Skeletal muscle satellite cell (primary cell): ENCODE measurements around the gene KIF4B. TPM values are rescaled to one million over a fixed set of nuclear protein-coding genes. Genes with fewer than 3 reads are reported as not detected.
"Not testable (repeated sequence)": the region's sequence is repeated elsewhere in the genome, so short reads cannot be mapped to it uniquely, and the experiment has no call there.

Experiments
- H3K27me3 ChIP-seq: 2 replicates; pipeline ENCODE4 v1.7.0; 2013; ENCODE audit warnings: low read length; ENCODE audit not compliant: control insufficient read depth, insufficient read depth
- H3K36me3 ChIP-seq: 2 replicates; pipeline ENCODE4 v1.7.0; 2013; ENCODE audit warnings: mild to moderate bottlenecking, control low read depth, low read length; ENCODE audit not compliant: insufficient read depth
- H3K4me1 ChIP-seq: 2 replicates; pipeline ENCODE4 v1.7.0; 2013; ENCODE audit warnings: low read length; ENCODE audit not compliant: control insufficient read depth, insufficient read depth
- H3K4me2 ChIP-seq: 2 replicates; pipeline ENCODE4 v1.7.0; 2013; ENCODE audit warnings: mild to moderate bottlenecking, low read length
- H3K4me3 ChIP-seq: 2 replicates; pipeline ENCODE4 v1.7.0; 2013; ENCODE audit warnings: low read length
- H3K9ac ChIP-seq: 2 replicates; pipeline ENCODE4 v1.7.0; 2013; ENCODE audit warnings: mild to moderate bottlenecking, low read depth, low read length, moderate library complexity
- H3K9me3 ChIP-seq: replicated peaks from 2 replicates; pipeline ENCODE4 v1.7.0; 2013; ENCODE audit warnings: mild to moderate bottlenecking, control low read depth, low read length
- total RNA-seq: library from RNA; depleted of rRNA; stranded (reverse); fragments of >200 nt; gene quantifications from 2 replicates; pipeline ENCODE4 v1.2.3, GENCODE V29; 2012; rRNA removed

Gene KIF4B, protein sequence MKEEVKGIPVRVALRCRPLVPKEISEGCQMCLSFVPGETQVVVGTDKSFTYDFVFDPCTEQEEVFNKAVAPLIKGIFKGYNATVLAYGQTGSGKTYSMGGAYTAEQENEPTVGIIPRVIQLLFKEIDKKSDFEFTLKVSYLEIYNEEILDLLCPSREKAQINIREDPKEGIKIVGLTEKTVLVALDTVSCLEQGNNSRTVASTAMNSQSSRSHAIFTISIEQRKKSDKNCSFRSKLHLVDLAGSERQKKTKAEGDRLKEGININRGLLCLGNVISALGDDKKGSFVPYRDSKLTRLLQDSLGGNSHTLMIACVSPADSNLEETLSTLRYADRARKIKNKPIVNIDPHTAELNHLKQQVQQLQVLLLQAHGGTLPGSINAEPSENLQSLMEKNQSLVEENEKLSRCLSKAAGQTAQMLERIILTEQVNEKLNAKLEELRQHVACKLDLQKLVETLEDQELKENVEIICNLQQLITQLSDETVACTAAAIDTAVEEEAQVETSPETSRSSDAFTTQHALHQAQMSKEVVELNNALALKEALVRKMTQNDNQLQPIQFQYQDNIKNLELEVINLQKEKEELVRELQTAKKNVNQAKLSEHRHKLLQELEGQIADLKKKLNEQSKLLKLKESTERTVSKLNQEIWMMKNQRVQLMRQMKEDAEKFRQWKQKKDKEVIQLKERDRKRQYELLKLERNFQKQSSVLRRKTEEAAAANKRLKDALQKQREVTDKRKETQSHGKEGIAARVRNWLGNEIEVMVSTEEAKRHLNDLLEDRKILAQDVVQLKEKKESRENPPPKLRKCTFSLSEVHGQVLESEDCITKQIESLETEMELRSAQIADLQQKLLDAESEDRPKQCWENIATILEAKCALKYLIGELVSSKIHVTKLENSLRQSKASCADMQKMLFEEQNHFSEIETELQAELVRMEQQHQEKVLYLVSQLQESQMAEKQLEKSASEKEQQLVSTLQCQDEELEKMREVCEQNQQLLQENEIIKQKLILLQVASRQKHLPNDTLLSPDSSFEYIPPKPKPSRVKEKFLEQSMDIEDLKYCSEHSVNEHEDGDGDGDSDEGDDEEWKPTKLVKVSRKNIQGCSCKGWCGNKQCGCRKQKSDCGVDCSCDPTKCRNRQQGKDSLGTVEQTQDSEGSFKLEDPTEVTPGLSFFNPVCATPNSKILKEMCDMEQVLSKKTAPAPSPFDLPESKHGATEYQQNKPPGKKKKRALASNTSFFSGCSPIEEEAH
- total RNA-seq: under 0.01 TPM in 2 replicates

DNA sequence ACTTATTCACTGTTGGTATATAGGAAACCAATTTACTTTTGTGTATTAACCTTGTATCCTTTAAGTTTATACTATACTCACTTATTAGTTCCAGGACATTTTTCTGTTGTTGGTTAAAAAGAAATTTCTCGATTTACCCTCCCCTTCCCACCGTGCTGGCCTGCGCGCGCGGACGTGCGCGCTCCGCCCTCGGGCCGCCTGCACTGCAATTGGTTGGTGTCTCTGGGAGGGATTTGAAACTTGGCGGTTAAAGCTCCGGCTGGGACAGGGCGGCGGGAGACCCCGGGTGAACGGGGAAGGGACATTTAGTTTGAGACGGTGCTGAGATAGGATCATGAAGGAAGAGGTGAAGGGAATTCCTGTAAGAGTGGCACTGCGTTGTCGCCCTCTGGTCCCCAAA is at the start of gene KIF4B:
Gene KIF4B (plus strand): TSS at position 230 of the 400 bp plus-strand sequence. CDS start 105 bp downstream, at position 335.
- no peaks in the 10 kb centered on the region for H3K9me3 ChIP-seq
- no peak within 1 kb of the TSS for H3K4me2 ChIP-seq
- peaks cover 6% of the 10 kb centered on the region for H3K27me3 ChIP-seq
- H3K4me3 ChIP-seq: no peak within 1 kb of the TSS
- H3K9ac ChIP-seq: no peak within 1 kb of the TSS
- no peaks in the 10 kb centered on the region for H3K36me3 ChIP-seq
- H3K4me1 ChIP-seq: no peaks in the 10 kb centered on the region

DNA sequence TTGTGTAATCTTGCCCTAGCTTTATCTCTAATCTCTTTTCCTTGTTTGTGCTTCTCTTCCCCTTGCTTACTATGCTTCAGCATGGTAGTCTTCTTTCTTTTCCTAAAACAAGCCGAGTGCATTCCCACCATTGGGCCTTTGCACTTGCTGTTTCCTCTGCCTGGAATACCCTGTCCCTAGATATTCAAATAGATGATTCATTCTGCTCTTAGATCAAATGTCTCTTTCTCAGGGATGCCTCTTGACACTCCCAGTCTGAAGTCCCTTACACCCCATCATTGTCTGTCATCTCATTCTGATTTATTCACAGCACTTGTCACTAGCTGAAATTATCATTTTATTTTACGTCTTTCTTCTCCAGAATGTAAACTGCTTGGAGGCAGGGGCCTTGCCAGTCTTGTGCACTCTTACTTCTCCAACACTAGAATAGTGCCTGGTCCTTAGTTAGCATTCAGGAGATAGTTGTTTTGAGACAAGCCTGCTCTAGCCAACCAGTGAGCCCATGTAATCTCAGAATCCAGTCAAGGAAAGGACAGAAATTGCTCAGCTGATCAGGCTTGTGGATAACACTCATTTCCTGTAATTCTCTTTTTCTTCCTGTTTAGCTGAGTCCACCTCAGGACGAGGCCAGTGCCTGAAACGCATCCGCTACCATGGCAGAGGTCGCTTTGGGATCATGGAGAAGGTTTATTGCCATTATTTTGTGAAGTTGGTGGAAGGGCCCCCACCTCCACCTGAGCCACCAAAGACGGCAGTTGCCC is 47.3 kb upstream of the KIF4B start:
- Histone ChIP-seq H3K9ac (no peak overlapping the region), H3K27me3 (no peaks in the 10 kb centered on the region), H3K4me3 (no peak overlapping the region), H3K4me1 (peaks cover 8% of the 10 kb centered on the region), H3K9me3 (no peaks in the 10 kb centered on the region), H3K36me3 (peaks cover 14% of the 10 kb centered on the region), H3K4me2 (no peak overlapping the region)

GRCh38 chr5:154966874-154967273 is 46.7 kb upstream of the KIF4B start:
- Histone ChIP-seq H3K36me3 (peaks cover 11% of the 10 kb centered on the region), H3K4me3 (no peak overlapping the region), H3K27me3 (no peaks in the 10 kb centered on the region), H3K4me1 (peaks cover 7% of the 10 kb centered on the region), H3K9ac (no peak overlapping the region), H3K4me2 (no peak overlapping the region), H3K9me3 (no peaks in the 10 kb centered on the region)

- peaks cover under 1% of the 10 kb centered on the region for H3K4me1 ChIP-seq
- H3K4me2 ChIP-seq: no peak overlapping the region
- no peaks in the 10 kb centered on the region for H3K9me3 ChIP-seq
- H3K36me3 ChIP-seq: peaks cover 9% of the 10 kb centered on the region
- H3K9ac ChIP-seq: no peak overlapping the region
- no peaks in the 10 kb centered on the region for H3K27me3 ChIP-seq
- no peak overlapping the region for H3K4me3 ChIP-seq
Measured at GRCh38 chr5:154967421-154968024, 46.0 kb upstream of the KIF4B start.

- H3K36me3 ChIP-seq: peaks cover 9% of the 10 kb centered on the region
- no peaks in the 10 kb centered on the region for H3K9me3 ChIP-seq
- no peaks in the 10 kb centered on the region for H3K27me3 ChIP-seq
Measured at GRCh38 chr5:154968953-154969352, 44.6 kb upstream of the KIF4B start.

GRCh38 chr5:154970759-154971158 is 42.8 kb upstream of the KIF4B start:
- Histone ChIP-seq H3K4me1 (no peaks in the 10 kb centered on the region), H3K9ac (no peak overlapping the region), H3K4me3 (no peak overlapping the region), H3K27me3 (no peaks in the 10 kb centered on the region), H3K9me3 (no peaks in the 10 kb centered on the region), H3K36me3 (peaks cover 9% of the 10 kb centered on the region), H3K4me2 (no peak overlapping the region)

More at GRCh38 chr5:154968953-154969352, 44.6 kb upstream of the KIF4B start:
- H3K4me3 ChIP-seq: no peak overlapping the region
- no peaks in the 10 kb centered on the region for H3K4me1 ChIP-seq
- H3K4me2 ChIP-seq: no peak overlapping the region
- H3K9ac ChIP-seq: no peak overlapping the region

DNA sequence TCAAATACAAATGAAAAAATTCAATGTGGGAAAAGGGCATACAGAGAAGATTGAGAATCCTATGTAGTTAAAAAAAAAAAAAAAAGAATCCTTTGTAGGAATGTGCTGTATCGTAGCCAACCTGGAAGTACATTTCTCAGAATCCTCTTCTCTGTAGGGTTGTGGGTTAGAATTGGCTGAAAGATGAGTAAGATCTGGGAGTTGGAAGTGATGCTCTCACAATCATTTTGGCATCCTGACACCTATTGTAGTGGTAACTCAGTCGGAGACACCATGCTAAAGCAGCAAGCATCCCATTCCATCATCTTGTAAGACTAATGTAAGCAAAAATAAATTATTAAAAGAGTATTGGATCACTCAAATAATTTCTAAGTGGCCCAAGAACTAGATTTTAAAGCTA is 42.1 kb upstream of the KIF4B start:
- H3K4me3 ChIP-seq: no peak overlapping the region
- no peaks in the 10 kb centered on the region for H3K27me3 ChIP-seq
- no peaks in the 10 kb centered on the region for H3K4me1 ChIP-seq
- no peak overlapping the region for H3K4me2 ChIP-seq
- peaks cover 7% of the 10 kb centered on the region for H3K36me3 ChIP-seq
- H3K9ac ChIP-seq: no peak overlapping the region
- no peaks in the 10 kb centered on the region for H3K9me3 ChIP-seq

DNA sequence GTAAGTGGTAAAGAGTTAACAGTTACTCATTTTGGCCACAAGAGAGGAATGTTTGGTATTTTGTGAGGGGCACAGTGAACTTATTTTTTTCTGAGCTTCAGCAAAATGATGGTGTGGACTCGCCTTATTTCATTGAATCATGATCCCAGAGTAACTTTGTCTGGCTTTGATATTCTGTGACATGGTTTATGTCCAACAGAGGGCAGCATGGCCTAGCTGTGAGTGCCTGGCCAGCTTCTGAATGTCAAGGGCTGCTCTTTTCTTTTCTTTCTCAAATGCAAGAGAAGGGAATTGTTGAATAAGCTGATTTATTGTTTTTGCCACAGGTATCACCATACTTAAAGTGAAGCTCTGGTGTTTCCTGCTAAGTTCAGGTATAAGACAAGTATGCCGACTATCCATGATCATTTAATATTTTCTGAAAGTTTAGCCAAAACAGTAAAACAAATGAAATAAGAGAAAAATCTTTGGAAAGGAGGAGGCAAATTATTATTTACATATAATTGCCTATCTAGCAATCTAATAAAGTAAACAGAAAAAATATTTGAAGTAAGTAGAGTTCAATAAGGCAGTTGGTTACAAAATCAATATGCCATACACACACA is 41.0 kb upstream of the KIF4B start:
- no peaks in the 10 kb centered on the region for H3K27me3 ChIP-seq
- H3K36me3 ChIP-seq: no peaks in the 10 kb centered on the region
- no peaks in the 10 kb centered on the region for H3K4me1 ChIP-seq
- no peaks in the 10 kb centered on the region for H3K9me3 ChIP-seq
- no peak overlapping the region for H3K4me2 ChIP-seq
- no peak overlapping the region for H3K9ac ChIP-seq
- no peak overlapping the region for H3K4me3 ChIP-seq

GRCh38 chr5:154976082-154976481 is 37.5 kb upstream of the KIF4B start:
- H3K4me2 ChIP-seq, H3K36me3 ChIP-seq, H3K27me3 ChIP-seq, H3K4me3 ChIP-seq, H3K9ac ChIP-seq, H3K4me1 ChIP-seq, H3K9me3 ChIP-seq: not testable (repeated sequence)

DNA sequence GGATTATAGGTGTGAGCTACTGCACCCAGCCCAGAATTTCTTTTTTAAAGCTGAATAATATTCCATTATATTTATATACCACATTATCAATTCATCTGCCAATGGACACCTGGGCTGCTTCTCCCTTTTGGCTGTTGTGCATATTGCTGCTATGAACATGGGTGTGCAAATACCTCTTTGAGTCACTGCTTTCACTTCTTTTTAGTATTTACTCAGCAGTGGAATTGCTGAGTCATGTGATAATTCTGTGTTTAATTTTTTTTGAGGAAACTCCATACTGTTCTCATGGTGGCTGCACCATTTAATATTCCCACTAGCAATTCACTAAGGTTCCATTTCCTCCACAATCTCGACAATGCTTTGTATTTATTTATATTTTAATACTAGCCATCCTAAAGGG is 36.1 kb upstream of the KIF4B start:
- no peak overlapping the region for H3K4me2 ChIP-seq

More for the DNA sequence above, 36.1 kb upstream of the KIF4B start:
- H3K27me3 ChIP-seq: no peaks in the 10 kb centered on the region
- no peaks in the 10 kb centered on the region for H3K4me1 ChIP-seq
- no peaks in the 10 kb centered on the region for H3K9me3 ChIP-seq
- no peaks in the 10 kb centered on the region for H3K36me3 ChIP-seq
- H3K4me3 ChIP-seq: no peak overlapping the region
- no peak overlapping the region for H3K9ac ChIP-seq
